Psoas muscle (tissue), 8 donors: Measurements from ENCODE around the gene TBC1D17. TPM values are rescaled to one million over a fixed set of nuclear protein-coding genes. Genes with fewer than 3 reads are reported as not detected.
A peak's percentile ranks its signal among the peaks of the same experiment; 100 is the strongest.

ENCODE experiments used
- ATAC-seq, 4 donors: fragments of 200-7000 bp; cut with Tn5 transposase; one replicate each; pipeline ENCODE4 v1.9.1; 2020; ENCODE audit warnings: moderate library complexity in 3 of 4, mild to moderate bottlenecking in 2 of 4
- DNase-seq, 2 donors: peaks; one replicate each; pipeline ENCODE4 v3.0.0-alpha.2; 2020
- H3K27ac ChIP-seq: fragments of 200-600 bp; one replicate; pipeline ENCODE4 v1.8.0; 2022
- H3K27me3 ChIP-seq, 3 donors: fragments of 200-600 bp in 1 of 3; one replicate each; pipeline versions ENCODE4 v1.6.1 to v1.8.0; 2013 to 2022; ENCODE audit warnings: low read length in 2 of 3, mild to moderate bottlenecking in 2 of 3, moderate library complexity in 1 of 3; ENCODE audit not compliant: insufficient read depth in 3 of 3
- H3K36me3 ChIP-seq, 2 donors: fragments of 200-600 bp in 1 of 2; one replicate each; pipeline versions ENCODE4 v1.6.1 to v1.8.0; 2013 to 2022; ENCODE audit warnings: low read depth in 1 of 2, mild to moderate bottlenecking in 1 of 2, moderate library complexity in 1 of 2; ENCODE audit not compliant: insufficient read depth in 1 of 2
- H3K4me1 ChIP-seq: fragments of 200-600 bp; one replicate; pipeline ENCODE4 v1.8.0; 2022
- H3K4me3 ChIP-seq: fragments of 200-600 bp; one replicate; pipeline ENCODE4 v1.8.0; 2022; ENCODE audit warnings: mild to moderate bottlenecking
- H3K9me3 ChIP-seq: fragments of 200-600 bp; one replicate; pipeline ENCODE4 v1.8.0; 2022
- CTCF ChIP-seq: fragments of 200-600 bp; IDR thresholded peaks from one replicate; pipeline ENCODE4 v1.8.0; 2022; ENCODE audit warnings: antibody characterized with exemption
- WGBS, 3 donors: extraction: QIAGEN DNeasy Blood & Tissue Kit; methylation state at CpG; one replicate each; pipeline versions ENCODE4 v1.1.6 to v1.1.7; 2013; 5-methylcytosine and 5-hydroxymethylcytosine counted together
- intact Hi-C, 2 donors: fragments of 100-400 bp; cut with DNase I; formaldehyde crosslinking; loops; one replicate each; pipeline versions ENCODE4 v1.11.0 to v1.14.2; 2022
- polyA plus RNA-seq, 3 donors: library from polyadenylated mRNA; stranded (reverse); fragments of 200-250 nt; gene quantifications; one replicate each; pipeline ENCODE4 v1.2.3, GENCODE V29; 2013
- total RNA-seq, 4 donors: library from RNA; stranded (reverse); fragmentation: NEBNext Ultra II Directional in 2 of 4; extraction: Animal tissue kit (Norgen Biotek cat#: 25700) in 2 of 4; gene quantifications; one replicate each; pipeline versions ENCODE4 v1.2.1 to v1.2.4, GENCODE V29; 2021 to 2023
- donor health status: healthy with polysubstance abuse.
- donor health status: DM: no; HTN: no; CAD: no; lungs with moderate emphysema.
- donor health status: Bipolar disorder and iron deficiency.
- donor health status: healthy.
- donor health status: DM: yes; HTN: yes; CAD: no.
- donor health status: DM: no; HTN: no; CAD: no.
- donor health status: DM: no; HTN: no; CAD: no.
- donor health status: DM: yes; HTN: yes; CAD: no.

TBC1D17 gene
- total and polyA plus RNA-seq, 7 donors, result 36.3 to 107 (median 81.8) TPM

- Histone ChIP-seq H3K36me3 (peaks cover 0 to 28% of the 10 kb centered on the region in 2 donors), H3K9me3 (no peaks in the 10 kb centered on the region), H3K4me1 (peaks cover 40% of the 10 kb centered on the region), H3K27me3 (no peaks in the 10 kb centered on the region), H3K4me3 (no peak overlapping the region), H3K27ac (no peak overlapping the region)
- peak in 1 of 2 donors; percentile 15 for DNase-seq
- no peak for ATAC-seq
- TF ChIP-seq CTCF, result no peak
- intact Hi-C loops, result no loop called here
- WGBS, 3 donors, result 90 to 91% (median 91%) methylated on average over 27 to 29 of the region's 29 CpGs
These were observed 4.4 kb upstream of the TBC1D17 start for GRCh38 chr19:49873129-49873521.

GRCh38 chr19:49873834-49874233 is 3.7 kb upstream of the TBC1D17 start:
- Histone ChIP-seq H3K36me3 (peaks cover 0 to 33% of the 10 kb centered on the region in 2 donors), H3K9me3 (no peaks in the 10 kb centered on the region), H3K4me3 (no peak overlapping the region), H3K27me3 (no peaks in the 10 kb centered on the region), H3K27ac (peak overlapping the region; percentile 92), H3K4me1 (peaks cover 41% of the 10 kb centered on the region)
- peak in 1 of 2 donors; percentile 12 for DNase-seq
- TF ChIP-seq CTCF, result no peak
- no peak for ATAC-seq
- intact Hi-C loops, result loop anchor here in 1 of 2 donors (2.0 kb wide), 1 partner anchor 55 kb away; the partner anchor contains the start of gene MED25
- WGBS, 3 donors, result 79 to 90% (median 85%) methylated on average over 10 of the region's 10 CpGs

GRCh38 chr19:49874503-49875157 is 2.9 kb upstream of the TBC1D17 start:
- WGBS, 3 donors, result 83 to 90% (median 89%) methylated on average over 11 of the region's 11 CpGs
- intact Hi-C loops, result loop anchor here (2.0 to 5.0 kb wide), 2 partner anchors 56 to 377 kb away; partner anchors contain the start of genes MED25 (in 1 of the 2) and RPS11 (in 1 of the 2)
- no peaks in the 10 kb centered on the region for H3K27me3 ChIP-seq
- peaks cover 46% of the 10 kb centered on the region for H3K4me1 ChIP-seq
- H3K27ac ChIP-seq, result peak overlapping the region; percentile 92
- DNase-seq, result peak in 1 of 2 donors; percentile 8
- no peak for TF ChIP-seq CTCF
- peak overlapping the region; percentile 69 for H3K4me3 ChIP-seq
- ATAC-seq, result no peak
- peaks cover 0 to 41% of the 10 kb centered on the region in 2 donors for H3K36me3 ChIP-seq
- no peaks in the 10 kb centered on the region for H3K9me3 ChIP-seq

- H3K4me3 ChIP-seq, result peak overlapping the region; percentile 69
- WGBS, 3 donors, result 82 to 89% (median 84%) methylated on average over 4 of the region's 4 CpGs
- intact Hi-C loops, result loop anchor here (2.0 to 5.0 kb wide), 2 partner anchors 56 to 378 kb away; partner anchors contain the start of genes MED25 (in 1 of the 2) and RPS11 (in 1 of the 2)
- H3K36me3 ChIP-seq, result peaks cover 0 to 46% of the 10 kb centered on the region in 2 donors
- H3K9me3 ChIP-seq, result no peaks in the 10 kb centered on the region
- ATAC-seq (no peak), DNase-seq (no peak)
- H3K27me3 ChIP-seq, result no peaks in the 10 kb centered on the region
- peak overlapping the region; percentile 92 for H3K27ac ChIP-seq
- H3K4me1 ChIP-seq, result peaks cover 43% of the 10 kb centered on the region
- TF ChIP-seq CTCF, result no peak
These were observed 2.3 kb upstream of the TBC1D17 start for GRCh38 chr19:49875177-49875576.
